OCI-M2 (cell line): ENCODE measurements around the gene DNASE2B.

Source experiments
- DNase-seq: peaks from one replicate; lab custom pipeline; 2025; ENCODE audit not compliant: unreplicated experiment; lab: John Stamatoyannopoulos, UW

The DNASE2B gene

GRCh38 chr1:84374991-84375696 is 23.1 kb upstream of the DNASE2B start:
- DNase-seq, result no peak

GRCh38 chr1:84376000-84376910 is 22.0 kb upstream of the DNASE2B start:
- DNase-seq, result no peak

- no peak for DNase-seq
Measured at GRCh38 chr1:84377480-84378095, 20.7 kb upstream of the DNASE2B start.

GRCh38 chr1:84379138-84379916 is 19.0 kb upstream of the DNASE2B start:
- no peak for DNase-seq

- DNase-seq, result no peak
Measured at GRCh38 chr1:84379917-84380180, 18.4 kb upstream of the DNASE2B start.

- no peak for DNase-seq
Measured at GRCh38 chr1:84382127-84382526, 16.2 kb upstream of the DNASE2B start.

- no peak for DNase-seq
Measured at GRCh38 chr1:84385347-84385746, 12.9 kb upstream of the DNASE2B start.

- no peak for DNase-seq
Measured at GRCh38 chr1:84386716-84387479, 11.4 kb upstream of the DNASE2B start.

- DNase-seq, result no peak
Measured at GRCh38 chr1:84387480-84388163, 10.7 kb upstream of the DNASE2B start.

- no peak for DNase-seq
Measured at GRCh38 chr1:84390226-84390625, 8.1 kb upstream of the DNASE2B start.

GRCh38 chr1:84401156-84401555 is 2.9 kb downstream of the DNASE2B start:
- DNase-seq, result no peak

GRCh38 chr1:84402060-84402459 is 3.8 kb downstream of the DNASE2B start:
- no peak for DNase-seq

GRCh38 chr1:84402501-84402900 is 4.2 kb downstream of the DNASE2B start:
- DNase-seq, result no peak

GRCh38 chr1:84403347-84403746 is 5.1 kb downstream of the DNASE2B start:
- no peak for DNase-seq

- no peak for DNase-seq
Measured at GRCh38 chr1:84406346-84406861, 8.1 kb downstream of the DNASE2B start.

- no peak for DNase-seq
Measured at GRCh38 chr1:84407524-84407923, 9.2 kb downstream of the DNASE2B start.

- no peak for DNase-seq
Measured at GRCh38 chr1:84407958-84408422, 9.7 kb downstream of the DNASE2B start.

GRCh38 chr1:84409888-84410287 is 11.6 kb downstream of the DNASE2B start:
- no peak for DNase-seq

GRCh38 chr1:84410328-84411095 is 12.2 kb downstream of the DNASE2B start:
- no peak for DNase-seq
